HCT116 (cell line): ENCODE data around the gene GALNT15. TPM values are rescaled to one million over a fixed set of nuclear protein-coding genes. Genes with fewer than 3 reads are reported as not detected.

Experiments
- ATAC-seq: fragments of 200-7000 bp; cut with Tn5 transposase; 2 replicates; pipeline ENCODE4 v1.9.1; 2020; ENCODE audit warnings: mild to moderate bottlenecking, moderate library complexity
- BruUV-seq: library from RNA; stranded (reverse); fragments of 400-500 nt; replicated peaks from 2 replicates; lab custom pipeline; 2021; lab: Mats Ljungman, UMichigan
- CTCF ChIA-PET: fragments of 300-600 bp; sonication (Branson Sonifier 250); formaldehyde crosslinking; loops from one replicate; lab custom pipeline; 2021; ENCODE audit warnings: antibody characterized with exemption; lab: Charles Lee
- POLR2A ChIA-PET: fragments of 300-600, 350-600 bp; sonication (Branson Sonifier 250); formaldehyde crosslinking; loops from one replicate; lab custom pipeline; 2021; ENCODE audit warnings: antibody characterized with exemption; lab: Charles Lee
- RAD21 ChIA-PET, 2 experiments: fragments of 300-600 bp; sonication (Branson Sonifier 250); formaldehyde crosslinking; loops; one replicate each; lab custom pipeline; 2023; ENCODE audit warnings: low total read pairs in 2 of 2; ENCODE audit not compliant: uncharacterized antibody in 2 of 2, unreplicated experiment in 2 of 2, low non-redundant PET in 1 of 2; lab: Charles Lee
- DNase-seq: peaks from one replicate; pipeline ENCODE4 v3.0.0-alpha.2; 2010; ENCODE audit warnings: low read depth, low spot score
- H2AFZ ChIP-seq: fragments of 200-600 bp; shearing (Covaris generic), sonication (generic); 2 replicates; pipeline ENCODE4 v1.6.1; 2017; ENCODE audit warnings: low read depth, mixed run types, mixed read lengths, antibody characterized with exemption, low read length; ENCODE audit not compliant: poor library complexity, severe bottlenecking
- H3K27ac ChIP-seq: 2 replicates; pipeline ENCODE4 v1.5.1; 2012; ENCODE audit warnings: low read depth, low read length
- H3K27me3 ChIP-seq: fragments of 200-600 bp; sonication (generic); 2 replicates; pipeline ENCODE4 v1.6.1; 2016; ENCODE audit warnings: mixed run types, low read length, mixed read lengths; ENCODE audit not compliant: insufficient read depth
- H3K36me3 ChIP-seq, 2 experiments: fragments of 200-500 bp in 1 of 2; fragments of 200-600 bp in 1 of 2; sonication (Bioruptor generic) in 1 of 2; sonication (generic) in 1 of 2; 2 replicates each; pipeline versions ENCODE4 v1.5.1 to v1.6.1; 2014 to 2016; ENCODE audit warnings: low read length in 2 of 2, inconsistent platforms in 1 of 2, mixed read lengths in 1 of 2, mixed run types in 1 of 2; ENCODE audit not compliant: insufficient read depth in 2 of 2, control insufficient read depth in 1 of 2
- H3K4me1 ChIP-seq, 2 experiments: fragments of 200-600 bp in 1 of 2; sonication (generic) in 1 of 2; 2 replicates each; pipeline versions ENCODE4 v1.5.1 to v1.6.1; 2012 to 2017; ENCODE audit warnings: low read length in 2 of 2, inconsistent platforms in 1 of 2, mild to moderate bottlenecking in 1 of 2, mixed read lengths in 1 of 2, mixed run types in 1 of 2, moderate library complexity in 1 of 2; ENCODE audit not compliant: insufficient read depth in 2 of 2, control insufficient read depth in 1 of 2
- H3K4me2 ChIP-seq: fragments of 200-600 bp; sonication (generic); 2 replicates; pipeline ENCODE4 v1.6.1; 2017; ENCODE audit warnings: mixed run types, low read length, mixed read lengths
- H3K4me3 ChIP-seq, 2 experiments: fragments of 200-600 bp in 1 of 2; sonication (generic) in 1 of 2; replicated peaks in 1 of 2; 2 replicates each; pipeline ENCODE4 v1.5.1; 2011 to 2016; ENCODE audit warnings: low read length in 2 of 2, control low read depth in 1 of 2, low read depth in 1 of 2, mild to moderate bottlenecking in 1 of 2, mixed read lengths in 1 of 2, mixed run types in 1 of 2
- H3K79me2 ChIP-seq: fragments of 200-600 bp; sonication (generic); 2 replicates; pipeline ENCODE4 v1.6.1; 2017; ENCODE audit warnings: mild to moderate bottlenecking, mixed run types, low read length, moderate library complexity, mixed read lengths; ENCODE audit not compliant: insufficient read depth
- H3K9ac ChIP-seq: fragments of 200-600 bp; sonication (generic); 2 replicates; pipeline ENCODE4 v1.6.1; 2016; ENCODE audit warnings: low read length, mixed read lengths
- H3K9me2 ChIP-seq: fragments of 200-600 bp; sonication (generic), shearing (Covaris generic); 2 replicates; pipeline ENCODE4 v1.6.1; 2017; ENCODE audit warnings: mixed run types, mild to moderate bottlenecking, moderate library complexity; ENCODE audit not compliant: insufficient read depth
- H3K9me3 ChIP-seq, 2 experiments: fragments of 200-500 bp in 1 of 2; fragments of 200-600 bp in 1 of 2; sonication (Bioruptor generic) in 1 of 2; sonication (generic) in 1 of 2; 2 replicates each; pipeline ENCODE4 v1.6.1; 2014 to 2017; ENCODE audit warnings: low read length in 2 of 2, mixed read lengths in 2 of 2, inconsistent platforms in 1 of 2, low read depth in 1 of 2, mild to moderate bottlenecking in 1 of 2, mixed run types in 1 of 2, moderate library complexity in 1 of 2; ENCODE audit not compliant: control insufficient read depth in 1 of 2, insufficient read depth in 1 of 2
- H4K20me1 ChIP-seq: fragments of 200-600 bp; sonication (generic), shearing (Covaris generic); 2 replicates; pipeline ENCODE4 v1.6.1; 2017; ENCODE audit warnings: mixed run types, mild to moderate bottlenecking, moderate library complexity; ENCODE audit not compliant: insufficient read depth
- CEBPB ChIP-seq: IDR thresholded peaks from 2 replicates; pipeline ENCODE4 v1.6.1; 2012; ENCODE audit warnings: low read depth
- EGR1 ChIP-seq: IDR thresholded peaks from 2 replicates; pipeline ENCODE4 v1.6.1; 2012; ENCODE audit warnings: low read depth
- ELF1 ChIP-seq: IDR thresholded peaks from 2 replicates; pipeline ENCODE4 v1.6.1; 2012; ENCODE audit warnings: low read depth, borderline replicate concordance
- JUND ChIP-seq: IDR thresholded peaks from 2 replicates; pipeline ENCODE4 v1.6.1; 2012
- POLR2A ChIP-seq: IDR thresholded peaks from 2 replicates; pipeline ENCODE4 v1.7.0; 2011; ENCODE audit warnings: borderline replicate concordance; ENCODE audit not compliant: insufficient read depth, insufficient read length; ENCODE audit errors: extremely low read depth
- SP1 ChIP-seq: IDR thresholded peaks from 2 replicates; pipeline ENCODE4 v1.6.1; 2012; ENCODE audit warnings: low read depth
- TCF7L2 ChIP-seq: IDR thresholded peaks from 2 replicates; pipeline ENCODE4 v1.7.0; 2011; ENCODE audit warnings: borderline replicate concordance, inconsistent platforms; ENCODE audit not compliant: insufficient read depth, insufficient read length; ENCODE audit errors: extremely low read depth
- ZFX ChIP-seq: fragments of 450-650 bp; IDR thresholded peaks from 2 replicates; pipeline ENCODE4 v1.6.1; 2017
- ZNF274 ChIP-seq: fragments of 200-500 bp; sonication (Bioruptor generic); IDR thresholded peaks from 2 replicates; pipeline ENCODE4 v1.6.1; 2014; ENCODE audit warnings: mild to moderate bottlenecking, low read depth, low read length, inconsistent platforms
- intact Hi-C: fragments of 100-400 bp; cut with micrococcal nuclease; formaldehyde crosslinking; loops from 2 replicates; pipeline ENCODE4 v1.10.0; 2022
- total RNA-seq: library from RNA; stranded (reverse); gene quantifications from one replicate; pipeline ENCODE4 v1.2.1, GENCODE V29; 2021; ENCODE audit not compliant: unreplicated experiment
- TF ChIP-seq, protein P1 (sequence below): IDR thresholded peaks from 2 replicates; pipeline ENCODE4 v1.6.1; 2012; ENCODE audit warnings: low read depth
- TF ChIP-seq, protein P2 (sequence below): IDR thresholded peaks from 2 replicates; pipeline ENCODE4 v1.6.1; 2012
- TF ChIP-seq, protein P3 (sequence below): IDR thresholded peaks from 2 replicates; pipeline ENCODE4 v1.6.1; 2012

Gene GALNT15
- total RNA-seq, 1 experiment from 2014 or later = 0.05 TPM

DNA sequence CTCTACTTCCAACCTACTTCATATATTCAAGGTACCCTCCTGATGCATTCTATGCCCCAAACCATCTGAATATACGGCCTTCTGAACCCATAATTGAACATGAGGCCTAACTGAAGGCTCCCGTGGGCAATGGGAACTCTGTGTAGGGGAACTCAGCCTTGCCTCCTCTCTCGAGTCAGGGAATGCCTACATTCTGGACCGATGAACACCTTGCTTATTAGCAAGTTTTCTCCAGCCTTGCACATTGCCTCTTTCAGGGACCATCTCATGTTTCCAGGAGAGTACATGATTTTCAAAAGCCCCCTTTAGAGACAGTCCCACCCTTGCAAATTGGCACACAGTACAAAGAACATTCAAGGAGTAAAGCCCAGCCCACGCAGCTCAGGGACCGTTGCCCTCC, 26.3 kb upstream of the GALNT15 start:
- intact Hi-C loops = no loop called here
- Histone ChIP-seq H3K4me3 (no peak overlapping the region), H3K4me2 (no peak overlapping the region), H3K79me2 (no peaks in the 10 kb centered on the region), H3K9me2 (no peaks in the 10 kb centered on the region), H3K9me3 (no peaks in the 10 kb centered on the region), H2AFZ (no peak overlapping the region), H3K27ac (no peak overlapping the region), H4K20me1 (no peaks in the 10 kb centered on the region), H3K27me3 (no peaks in the 10 kb centered on the region), H3K36me3 (no peaks in the 10 kb centered on the region), H3K9ac (no peak overlapping the region), H3K4me1 (0 out of 4 replicates have a peak, but pooled peaks cover 0 to 5% of the 10 kb centered on the region in 2 experiments)
- TF ChIP-seq ZFX (no peak), CEBPB (no peak), JUND (no peak), SP1 (no peak), ZNF274 (no peak), EGR1 (no peak), POLR2A (no peak), TCF7L2 (no peak), ELF1 (no peak)
- TF ChIP-seq, protein P1, sequence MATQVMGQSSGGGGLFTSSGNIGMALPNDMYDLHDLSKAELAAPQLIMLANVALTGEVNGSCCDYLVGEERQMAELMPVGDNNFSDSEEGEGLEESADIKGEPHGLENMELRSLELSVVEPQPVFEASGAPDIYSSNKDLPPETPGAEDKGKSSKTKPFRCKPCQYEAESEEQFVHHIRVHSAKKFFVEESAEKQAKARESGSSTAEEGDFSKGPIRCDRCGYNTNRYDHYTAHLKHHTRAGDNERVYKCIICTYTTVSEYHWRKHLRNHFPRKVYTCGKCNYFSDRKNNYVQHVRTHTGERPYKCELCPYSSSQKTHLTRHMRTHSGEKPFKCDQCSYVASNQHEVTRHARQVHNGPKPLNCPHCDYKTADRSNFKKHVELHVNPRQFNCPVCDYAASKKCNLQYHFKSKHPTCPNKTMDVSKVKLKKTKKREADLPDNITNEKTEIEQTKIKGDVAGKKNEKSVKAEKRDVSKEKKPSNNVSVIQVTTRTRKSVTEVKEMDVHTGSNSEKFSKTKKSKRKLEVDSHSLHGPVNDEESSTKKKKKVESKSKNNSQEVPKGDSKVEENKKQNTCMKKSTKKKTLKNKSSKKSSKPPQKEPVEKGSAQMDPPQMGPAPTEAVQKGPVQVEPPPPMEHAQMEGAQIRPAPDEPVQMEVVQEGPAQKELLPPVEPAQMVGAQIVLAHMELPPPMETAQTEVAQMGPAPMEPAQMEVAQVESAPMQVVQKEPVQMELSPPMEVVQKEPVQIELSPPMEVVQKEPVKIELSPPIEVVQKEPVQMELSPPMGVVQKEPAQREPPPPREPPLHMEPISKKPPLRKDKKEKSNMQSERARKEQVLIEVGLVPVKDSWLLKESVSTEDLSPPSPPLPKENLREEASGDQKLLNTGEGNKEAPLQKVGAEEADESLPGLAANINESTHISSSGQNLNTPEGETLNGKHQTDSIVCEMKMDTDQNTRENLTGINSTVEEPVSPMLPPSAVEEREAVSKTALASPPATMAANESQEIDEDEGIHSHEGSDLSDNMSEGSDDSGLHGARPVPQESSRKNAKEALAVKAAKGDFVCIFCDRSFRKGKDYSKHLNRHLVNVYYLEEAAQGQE = no peak
- TF ChIP-seq, protein P2, sequence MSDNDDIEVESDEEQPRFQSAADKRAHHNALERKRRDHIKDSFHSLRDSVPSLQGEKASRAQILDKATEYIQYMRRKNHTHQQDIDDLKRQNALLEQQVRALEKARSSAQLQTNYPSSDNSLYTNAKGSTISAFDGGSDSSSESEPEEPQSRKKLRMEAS = no peak
- TF ChIP-seq, protein P3, sequence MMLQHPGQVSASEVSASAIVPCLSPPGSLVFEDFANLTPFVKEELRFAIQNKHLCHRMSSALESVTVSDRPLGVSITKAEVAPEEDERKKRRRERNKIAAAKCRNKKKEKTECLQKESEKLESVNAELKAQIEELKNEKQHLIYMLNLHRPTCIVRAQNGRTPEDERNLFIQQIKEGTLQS = no peak
- POLR2A ChIA-PET = no interaction called here
- DNase-seq (no peak), ATAC-seq (no peak)
- CTCF ChIA-PET = no interaction called here
- no TSS peak for BruUV-seq
- RAD21 ChIA-PET = no interaction called here
